Small intestine (tissue), 7 donors: ENCODE measurements around the gene CNPY3. TPM values are rescaled to one million over a fixed set of nuclear protein-coding genes. Genes with fewer than 3 reads are reported as not detected.
"Not testable (repeated sequence)": the region's sequence is repeated elsewhere in the genome, so short reads cannot be mapped to it uniquely, and the experiment has no call there.

Experiments used
- DNase-seq, 2 donors: peaks; one replicate each; pipeline versions ENCODE4 v3.0.0 to v3.0.0-alpha.2; 2013
- FAIRE-seq: peaks from 2 replicates; lab custom pipeline; 2012; peaks lifted over from hg19 to GRCh38; lab: Jason Lieb, UNC
- H3K27ac ChIP-seq, 3 donors: one replicate each; pipeline ENCODE4 v1.5.1; 2013; ENCODE audit warnings: low read length in 2 of 3, mild to moderate bottlenecking in 2 of 3, control low read depth in 1 of 3, inconsistent platforms in 1 of 3, low read depth in 1 of 3, moderate library complexity in 1 of 3
- H3K27me3 ChIP-seq, 3 donors: one replicate each; pipeline ENCODE4 v1.6.1; 2013; ENCODE audit warnings: low read length in 3 of 3, inconsistent platforms in 1 of 3; ENCODE audit not compliant: control insufficient read depth in 3 of 3, insufficient read depth in 3 of 3
- H3K36me3 ChIP-seq, 3 donors: one replicate each; pipeline ENCODE4 v1.6.1; 2013; ENCODE audit warnings: low read length in 3 of 3, inconsistent platforms in 1 of 3, low read depth in 1 of 3, mild to moderate bottlenecking in 1 of 3, moderate library complexity in 1 of 3; ENCODE audit not compliant: control insufficient read depth in 3 of 3, insufficient read depth in 2 of 3
- H3K4me1 ChIP-seq, 3 donors: one replicate each; pipeline ENCODE4 v1.6.1; 2013; ENCODE audit warnings: low read length in 2 of 3, inconsistent platforms in 1 of 3, low read depth in 1 of 3, mild to moderate bottlenecking in 1 of 3, moderate library complexity in 1 of 3; ENCODE audit not compliant: control insufficient read depth in 3 of 3, insufficient read depth in 2 of 3
- H3K4me3 ChIP-seq, 3 donors: one replicate each; pipeline ENCODE4 v1.5.1; 2013; ENCODE audit warnings: low read length in 3 of 3, control low read depth in 1 of 3, inconsistent platforms in 1 of 3, low read depth in 1 of 3, mild to moderate bottlenecking in 1 of 3, moderate library complexity in 1 of 3
- H3K9me3 ChIP-seq, 2 donors: one replicate each; pipeline ENCODE4 v1.6.1; 2013; ENCODE audit warnings: low read depth in 1 of 2, low read length in 1 of 2; ENCODE audit not compliant: control insufficient read depth in 2 of 2, insufficient read depth in 1 of 2
- WGBS, 3 donors: extraction: QIAGEN DNeasy Blood & Tissue Kit; methylation state at CpG; one replicate each; pipeline ENCODE4 v1.1.7; 2013; 5-methylcytosine and 5-hydroxymethylcytosine counted together
- polyA plus RNA-seq, 4 donors: library from polyadenylated mRNA; stranded (reverse) in 3 of 4; unstranded in 1 of 4; fragments of 200-250 nt in 3 of 4; fragments of 120-200 nt in 1 of 4; gene quantifications; one replicate each; pipeline versions ENCODE4 v1.2.1 to v1.2.3, GENCODE V29; 2013
- donor health status: healthy with polysubstance abuse.
- donor health status: control.
- donor health status: control.
- donor health status: Bipolar disorder and iron deficiency.
- donor health status: healthy.

The CNPY3 gene
- polyA plus RNA-seq, 4 donors: 8.7 to 57.3 (median 25.3) TPM

GRCh38 chr6:42890311-42891198, 38.7 kb upstream of the CNPY3 start:
- H3K4me3 ChIP-seq: peak overlapping the region; percentile 64 to 97 (median 65)
- FAIRE-seq: no peak
- H3K27ac ChIP-seq: peak overlapping the region; percentile 73 to 96 (median 90)
- peak; percentile 94 to 96 for DNase-seq
- WGBS, 3 donors: 0 to 1% (median 0%) methylated on average over 61 to 63 of the region's 63 CpGs
- peaks cover 4 to 18% (median 4%) of the 10 kb centered on the region in 3 donors for H3K36me3 ChIP-seq
- H3K27me3 ChIP-seq: no peaks in the 10 kb centered on the region
- H3K9me3 ChIP-seq: no peaks in the 10 kb centered on the region
- H3K4me1 ChIP-seq: peaks cover 0 to 25% (median 0%) of the 10 kb centered on the region in 3 donors

GRCh38 chr6:42891199-42891722, 38.0 kb upstream of the CNPY3 start:
- FAIRE-seq (no peak), DNase-seq (no peak)
- peak overlapping the region; percentile 27 to 97 (median 64) for H3K4me3 ChIP-seq
- peaks cover 0 to 13% (median 0%) of the 10 kb centered on the region in 3 donors for H3K36me3 ChIP-seq
- no peaks in the 10 kb centered on the region for H3K27me3 ChIP-seq
- 19 to 35% (median 26%) methylated on average over 17 of the region's 17 CpGs for WGBS, 3 donors
- no peaks in the 10 kb centered on the region for H3K9me3 ChIP-seq
- peaks cover 0 to 25% (median 0%) of the 10 kb centered on the region in 3 donors for H3K4me1 ChIP-seq
- peak overlapping the region; percentile 1 to 96 (median 90) for H3K27ac ChIP-seq

DNA sequence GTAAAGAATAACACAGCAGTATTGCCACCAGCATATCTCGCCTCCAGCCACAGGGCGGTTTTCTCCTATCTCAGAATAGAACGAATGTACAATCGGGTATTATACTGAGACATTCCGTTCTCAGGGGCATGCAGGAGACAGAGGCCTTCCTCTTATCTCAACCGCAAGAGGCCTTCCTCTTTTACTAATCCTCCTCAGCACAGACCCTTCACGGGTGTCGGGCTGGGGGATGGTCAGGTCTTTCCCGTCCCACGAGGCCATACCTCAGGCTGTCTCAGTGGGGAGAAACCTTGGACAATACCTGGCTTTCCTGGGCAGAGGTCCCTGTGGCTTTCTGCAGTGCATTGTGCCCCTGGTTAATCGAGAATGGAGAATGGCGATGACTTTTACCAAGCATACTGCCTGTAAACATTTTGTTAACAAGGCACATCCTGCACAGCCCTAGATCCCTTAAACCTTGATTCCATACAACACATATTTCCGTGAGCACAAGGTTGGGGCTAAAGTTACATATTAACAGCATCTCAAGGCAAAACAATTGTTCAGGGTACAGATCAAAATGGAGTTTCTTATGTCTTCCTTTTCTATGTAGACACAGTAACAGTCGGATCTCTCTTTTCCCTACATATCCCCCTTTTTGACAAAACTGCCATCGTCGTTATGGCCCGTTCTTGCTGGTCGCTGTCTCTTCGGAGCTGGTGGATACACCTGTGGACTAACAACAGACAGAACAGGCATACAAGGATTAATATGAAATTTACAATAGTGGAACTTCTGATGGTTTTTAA, 35.0 kb upstream of the CNPY3 start:
- H3K27me3 ChIP-seq, H3K9me3 ChIP-seq, H3K4me3 ChIP-seq, FAIRE-seq, H3K36me3 ChIP-seq: not testable (repeated sequence)
- 54 to 59% (median 54%) methylated on average over 19 of the region's 19 CpGs for WGBS, 3 donors
- Histone ChIP-seq H3K27ac (peak overlapping the region in 1 of 3 donors; percentile 42), H3K4me1 (peaks cover 0 to 25% (median 0%) of the 10 kb centered on the region in 3 donors)
- DNase-seq: peak in 1 of 2 donors; percentile 44

DNA sequence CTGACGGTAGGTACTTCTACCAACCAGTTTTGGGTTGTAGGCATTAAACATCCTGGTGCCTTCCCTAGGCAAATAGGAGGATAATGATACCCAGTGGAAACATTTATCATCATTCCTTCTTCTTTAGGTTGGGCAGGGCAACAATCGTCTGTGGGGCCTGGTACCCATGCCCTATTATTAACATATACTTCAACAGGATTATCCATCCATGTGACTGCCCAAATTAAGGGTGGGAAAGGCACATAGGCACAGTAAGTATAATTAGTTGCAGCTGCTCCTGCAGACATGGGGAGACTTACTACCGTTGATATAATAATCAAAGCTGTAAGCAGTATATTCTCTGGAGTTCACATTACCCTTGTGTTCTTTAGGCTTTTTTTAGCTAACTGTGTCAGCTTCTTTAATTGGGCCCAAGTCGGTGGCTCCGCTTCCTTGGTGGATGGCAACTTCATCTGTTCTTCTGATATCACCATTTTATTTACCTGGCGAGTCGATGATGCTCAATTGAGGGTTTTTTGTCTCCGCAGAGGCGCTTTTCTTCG, 33.0 kb upstream of the CNPY3 start:
- Histone ChIP-seq H3K4me3 (no peak overlapping the region), H3K9me3 (no peaks in the 10 kb centered on the region), H3K27me3 (no peaks in the 10 kb centered on the region), H3K36me3 (no peaks in the 10 kb centered on the region), H3K4me1 (peaks cover 0 to 19% (median 0%) of the 10 kb centered on the region in 3 donors), H3K27ac (no peak overlapping the region)
- DNase-seq: no peak
- WGBS, 3 donors: 80 to 86% (median 80%) methylated on average over 10 of the region's 10 CpGs
- no peak for FAIRE-seq

DNA sequence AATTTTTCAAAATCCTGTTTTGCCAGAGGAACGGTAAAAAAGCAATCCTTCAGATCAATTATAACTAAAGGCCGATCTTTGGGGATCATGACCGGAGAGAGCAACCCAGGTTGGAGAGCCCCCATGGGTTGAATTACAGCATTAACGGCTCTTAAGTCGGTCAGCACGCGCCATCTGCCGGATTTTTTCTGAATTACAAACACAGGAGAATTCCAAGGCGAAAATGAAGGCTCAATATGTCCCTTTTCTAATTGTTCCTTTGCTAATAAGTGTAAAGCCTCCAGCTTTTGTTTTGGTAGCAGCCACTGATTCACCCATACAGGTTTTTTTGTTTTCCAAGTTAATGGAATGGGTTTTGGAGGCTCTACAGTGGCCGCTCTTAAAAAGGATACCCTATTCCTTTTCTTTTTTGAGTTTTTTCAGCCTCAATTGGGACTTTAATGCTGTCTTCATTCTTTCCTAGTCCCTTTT, 30.4 kb upstream of the CNPY3 start:
- FAIRE-seq (no peak), DNase-seq (peak; percentile 69 to 73)
- H3K4me3 ChIP-seq: no peak overlapping the region
- H3K36me3 ChIP-seq: no peaks in the 10 kb centered on the region
- H3K27ac ChIP-seq: no peak overlapping the region
- 9 to 10% (median 10%) methylated on average over 10 of the region's 10 CpGs for WGBS, 3 donors
- H3K27me3 ChIP-seq: no peaks in the 10 kb centered on the region
- no peaks in the 10 kb centered on the region for H3K9me3 ChIP-seq
- H3K4me1 ChIP-seq: peaks cover 0 to 21% (median 0%) of the 10 kb centered on the region in 3 donors

- H3K27ac ChIP-seq: no peak overlapping the region
- H3K4me1 ChIP-seq: peaks cover 0 to 20% (median 0%) of the 10 kb centered on the region in 3 donors
- FAIRE-seq: no peak
- no peaks in the 10 kb centered on the region for H3K9me3 ChIP-seq
- H3K36me3 ChIP-seq: no peaks in the 10 kb centered on the region
- 61 to 87% (median 83%) methylated on average over 8 of the region's 8 CpGs for WGBS, 3 donors
- H3K27me3 ChIP-seq: no peaks in the 10 kb centered on the region
- DNase-seq: no peak
- H3K4me3 ChIP-seq: no peak overlapping the region
These were observed 29.4 kb upstream of the CNPY3 start for GRCh38 chr6:42899871-42900270.

DNA sequence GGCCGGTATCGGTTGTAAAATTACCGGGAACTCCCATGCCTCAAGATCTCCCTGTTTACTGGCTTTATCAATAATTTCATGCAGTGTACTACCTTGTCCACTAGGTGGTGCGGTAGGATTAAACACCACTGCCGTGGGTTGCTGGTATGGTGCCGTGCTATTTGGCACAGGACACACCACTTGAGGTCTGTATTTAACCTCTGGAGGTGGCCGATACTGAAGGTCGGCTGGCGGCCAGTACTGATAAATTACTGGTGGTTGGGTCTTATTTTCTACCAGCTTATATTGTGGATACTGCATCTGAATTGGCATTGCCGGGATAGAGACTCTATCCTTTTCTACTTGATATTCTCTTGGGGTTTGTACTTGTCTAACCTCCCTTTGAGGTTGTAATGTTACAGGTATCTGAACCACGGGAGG, 27.7 kb upstream of the CNPY3 start:
- H3K4me1 ChIP-seq: peaks cover 0 to 18% (median 0%) of the 10 kb centered on the region in 3 donors
- H3K36me3 ChIP-seq: no peaks in the 10 kb centered on the region
- H3K27me3 ChIP-seq: no peaks in the 10 kb centered on the region
- H3K27ac ChIP-seq: peak overlapping the region in 1 of 3 donors; percentile 65
- no peak overlapping the region for H3K4me3 ChIP-seq
- no peaks in the 10 kb centered on the region for H3K9me3 ChIP-seq
- DNase-seq (peak; percentile 89 to 91), FAIRE-seq (no peak)
- WGBS, 3 donors: 2 to 5% (median 3%) methylated on average over 11 of the region's 11 CpGs
